ENCODE measurements around the gene LRRC4C.
"Not testable (repeated sequence)": the region's sequence is repeated elsewhere in the genome, so short reads cannot be mapped to it uniquely, and the experiment has no call there.

The LRRC4C gene

GRCh38 chr11:40203606-40204005 is 1255.8 kb downstream of the LRRC4C start:
- DNase-seq = no peak

GRCh38 chr11:40202589-40203270 is 1256.7 kb downstream of the LRRC4C start:
- DNase-seq = no peak

GRCh38 chr11:40192590-40192989 is 1266.9 kb downstream of the LRRC4C start:
- not testable (repeated sequence) for DNase-seq

- no peak for DNase-seq
Measured at GRCh38 chr11:40190294-40190693, 1269.2 kb downstream of the LRRC4C start.

GRCh38 chr11:40188848-40189247 is 1270.6 kb downstream of the LRRC4C start:
- DNase-seq = no peak

- no peak for DNase-seq
Measured at GRCh38 chr11:40187295-40187694, 1272.2 kb downstream of the LRRC4C start.

GRCh38 chr11:40186437-40187263 is 1272.8 kb downstream of the LRRC4C start:
- no peak for DNase-seq

- DNase-seq = no peak
Measured at GRCh38 chr11:40185793-40186192, 1273.7 kb downstream of the LRRC4C start.

GRCh38 chr11:40183073-40184064 is 1276.1 kb downstream of the LRRC4C start:
- DNase-seq = no peak

- no peak for DNase-seq
Measured at GRCh38 chr11:40179541-40179940, 1279.9 kb downstream of the LRRC4C start.

- no peak for DNase-seq
Measured at GRCh38 chr11:40178470-40178869, 1281.0 kb downstream of the LRRC4C start.

- DNase-seq = no peak
Measured at GRCh38 chr11:40175980-40176379, 1283.5 kb downstream of the LRRC4C start.

GRCh38 chr11:40170078-40170477 is 1289.4 kb downstream of the LRRC4C start:
- no peak for DNase-seq

- DNase-seq = no peak
Measured at GRCh38 chr11:40168414-40168813, 1291.0 kb downstream of the LRRC4C start.

- not testable (repeated sequence) for DNase-seq
Measured at GRCh38 chr11:40167805-40168204, 1291.6 kb downstream of the LRRC4C start.

- no peak for DNase-seq
Measured at GRCh38 chr11:40166892-40167291, 1292.6 kb downstream of the LRRC4C start.

- DNase-seq = no peak
Measured at GRCh38 chr11:40162901-40163883, 1296.3 kb downstream of the LRRC4C start.

- no peak for DNase-seq
Measured at GRCh38 chr11:40161854-40162410, 1297.5 kb downstream of the LRRC4C start.

GRCh38 chr11:40160418-40160817 is 1299.0 kb downstream of the LRRC4C start:
- DNase-seq = no peak

- DNase-seq = no peak
Measured at GRCh38 chr11:40149721-40150120, 1309.7 kb downstream of the LRRC4C start.

- DNase-seq = no peak
Measured at GRCh38 chr11:40140560-40140959, 1318.9 kb downstream of the LRRC4C start.
